Suppressor macrophage (primary cell): ENCODE results near the gene GALNT18.
"Not testable (repeated sequence)": the region's sequence is repeated elsewhere in the genome, so short reads cannot be mapped to it uniquely, and the experiment has no call there.

Source experiments
- DNase-seq, 4 experiments: peaks; one replicate each; pipeline ENCODE4 v3.0.0-alpha.2; 2020 to 2022

GALNT18 gene

DNA sequence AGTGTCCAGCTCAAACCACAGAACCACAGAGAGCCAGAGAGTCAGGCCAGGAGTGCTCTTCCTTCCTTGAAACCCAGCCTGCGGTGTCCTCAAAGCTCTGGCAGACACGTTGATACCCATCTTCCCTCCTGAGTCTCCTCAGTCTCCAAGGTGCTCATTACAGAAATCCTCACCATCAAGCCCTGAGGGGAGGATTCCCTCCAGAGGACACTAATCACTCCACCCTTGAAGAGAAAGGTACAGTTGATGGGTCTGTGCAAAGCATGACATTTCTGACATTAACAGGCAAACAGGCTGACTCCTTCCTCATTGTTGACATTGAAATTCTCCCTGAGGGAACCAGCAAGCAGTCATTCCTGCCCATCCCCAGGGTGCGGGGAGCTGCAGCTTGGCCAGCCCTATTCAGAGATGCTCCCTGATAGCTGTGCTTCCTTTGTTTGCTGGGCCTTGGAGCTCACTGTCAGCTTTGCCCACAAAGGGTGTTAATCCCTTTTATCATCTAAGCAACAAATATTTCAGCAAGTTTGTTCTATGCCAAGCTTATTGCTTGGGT lies 167.1 kb downstream of the GALNT18 start:
- no peak for DNase-seq

- no peak for DNase-seq
Observed at GRCh38 chr11:11451501-11452005, 170.3 kb downstream of the GALNT18 start.

DNA sequence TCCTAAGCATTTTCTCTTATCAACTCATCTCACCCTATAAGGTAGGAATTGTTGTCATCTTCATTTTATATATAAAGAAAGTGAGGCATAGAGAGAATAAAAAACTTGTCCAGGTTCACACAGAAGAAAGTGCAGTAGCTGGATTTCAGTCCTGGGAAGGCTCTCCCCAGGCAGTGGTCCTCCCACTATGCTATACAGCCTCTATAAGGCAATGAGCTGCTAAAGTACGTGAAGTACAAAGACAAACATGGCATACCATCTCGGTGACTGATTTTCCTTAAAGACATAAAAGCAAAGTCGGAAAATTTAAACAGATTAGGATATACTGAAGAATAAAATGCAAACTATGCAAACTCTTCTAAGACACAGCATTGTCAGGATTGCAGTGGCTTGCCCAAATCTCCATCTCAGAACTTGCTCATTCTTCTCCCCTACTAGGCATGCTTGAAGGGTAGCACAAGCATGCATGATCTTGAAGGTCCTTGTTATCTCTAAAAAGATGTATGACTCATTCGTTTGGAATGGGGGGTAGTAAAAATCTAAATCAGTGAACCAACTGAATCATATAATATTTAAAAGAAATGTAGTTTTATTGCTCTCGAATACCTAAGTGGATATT lies 171.0 kb downstream of the GALNT18 start:
- DNase-seq, result no peak

- DNase-seq, result no peak
Observed at GRCh38 chr11:11449327-11449726, 172.5 kb downstream of the GALNT18 start.

GRCh38 chr11:11448626-11449025 lies 173.2 kb downstream of the GALNT18 start:
- DNase-seq, result no peak

- not testable (repeated sequence) for DNase-seq
Observed at GRCh38 chr11:11447601-11448000, 174.2 kb downstream of the GALNT18 start.

DNA sequence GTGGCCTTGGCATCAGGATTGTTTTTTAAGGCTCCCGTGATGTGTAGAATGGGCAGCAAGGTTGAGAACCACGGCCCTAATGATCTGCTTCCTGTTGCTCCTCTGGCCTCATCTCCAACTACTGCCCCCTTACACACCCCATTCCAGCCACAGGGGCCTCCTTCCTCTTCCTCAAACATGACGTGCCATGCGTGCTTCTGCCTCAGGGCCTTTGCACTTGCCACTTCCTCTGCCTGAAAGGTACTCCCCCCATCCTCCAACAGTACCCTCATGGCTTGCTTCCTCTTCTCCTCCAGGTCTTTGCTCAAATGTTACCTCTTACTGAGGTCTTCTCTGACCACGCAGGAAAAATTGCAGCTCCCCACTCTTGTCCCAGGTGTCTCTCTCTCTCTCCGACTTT lies 174.8 kb downstream of the GALNT18 start:
- peak; percentile 3 to 22 (median 19) for DNase-seq

- no peak for DNase-seq
Observed at GRCh38 chr11:11446564-11446963, 175.2 kb downstream of the GALNT18 start.

GRCh38 chr11:11445441-11446185 lies 176.2 kb downstream of the GALNT18 start:
- no peak for DNase-seq

DNA sequence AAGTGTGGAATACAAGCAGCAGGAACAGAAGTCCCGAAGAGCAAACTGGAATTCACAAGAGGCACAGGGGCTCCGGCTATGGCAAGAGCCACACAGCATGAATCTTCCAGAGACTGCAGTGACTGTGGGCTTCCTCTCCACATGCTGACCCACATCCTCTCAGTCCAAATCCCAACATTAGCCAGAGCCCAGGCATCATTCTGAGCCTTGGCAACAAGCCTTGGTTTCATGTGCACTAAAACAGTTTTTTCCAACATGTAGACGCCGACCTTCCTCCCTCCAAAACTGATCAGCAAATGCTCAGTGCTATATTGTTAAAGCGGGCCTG lies 177.0 kb downstream of the GALNT18 start:
- DNase-seq, result no peak

- no peak for DNase-seq
Observed at GRCh38 chr11:11444027-11444803, 177.6 kb downstream of the GALNT18 start.

DNA sequence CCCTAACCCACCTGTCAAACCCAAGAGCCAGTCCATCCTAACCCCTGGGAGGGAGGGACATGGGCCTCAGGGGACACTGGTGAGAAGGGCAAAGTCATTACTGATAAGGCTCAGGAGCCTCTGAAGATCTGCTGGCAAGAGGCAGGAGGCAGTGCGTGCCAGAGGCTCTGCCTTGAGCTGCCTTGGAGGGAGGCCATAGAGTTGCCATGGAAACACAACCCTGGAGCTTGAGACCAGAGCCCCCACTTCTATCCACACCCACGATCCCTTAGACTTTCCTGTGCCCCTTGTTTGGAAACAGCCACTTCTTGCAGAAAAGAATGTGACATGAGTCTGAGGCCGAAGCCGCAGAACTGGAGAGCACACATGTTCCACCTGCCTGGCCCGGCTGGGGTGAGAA lies 179.0 kb downstream of the GALNT18 start:
- DNase-seq, result no peak

GRCh38 chr11:11441516-11441915 lies 180.3 kb downstream of the GALNT18 start:
- DNase-seq, result no peak

GRCh38 chr11:11441091-11441490 lies 180.7 kb downstream of the GALNT18 start:
- DNase-seq, result no peak

- DNase-seq, result no peak
Observed at GRCh38 chr11:11440144-11440543, 181.7 kb downstream of the GALNT18 start.

- no peak for DNase-seq
Observed at GRCh38 chr11:11439591-11439990, 182.2 kb downstream of the GALNT18 start.

DNA sequence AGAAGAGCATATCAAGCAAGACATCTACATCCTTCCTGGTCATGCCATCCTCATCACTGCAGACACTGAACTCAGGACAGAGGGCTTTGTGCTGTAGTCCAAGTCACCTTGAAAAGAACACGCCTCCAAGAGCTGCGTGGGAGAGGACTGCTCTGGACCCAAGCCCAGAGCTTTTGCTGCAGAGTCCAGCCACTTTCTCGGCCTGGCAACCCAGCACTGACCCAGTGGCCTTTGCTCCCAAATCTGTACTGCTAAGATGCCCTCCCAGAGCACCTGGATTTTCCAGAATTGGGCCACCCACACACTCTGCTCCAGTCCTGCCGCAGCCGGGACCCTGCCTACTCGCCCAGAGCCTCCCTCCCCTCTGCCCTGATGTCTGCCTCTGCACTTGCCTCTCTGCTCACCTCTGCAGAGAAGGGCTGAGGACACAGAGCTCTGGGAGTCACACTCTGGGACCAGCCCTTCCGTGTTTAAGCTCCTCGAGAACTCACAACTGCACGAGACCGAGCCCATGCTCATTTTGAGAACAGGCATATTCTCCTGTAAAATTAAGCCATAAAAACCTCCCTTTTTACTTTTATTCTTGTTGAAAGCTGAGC lies 185.0 kb downstream of the GALNT18 start:
- no peak for DNase-seq

GRCh38 chr11:11435635-11436034 lies 186.2 kb downstream of the GALNT18 start:
- DNase-seq, result no peak

- no peak for DNase-seq
Observed at GRCh38 chr11:11433960-11434359, 187.8 kb downstream of the GALNT18 start.

DNA sequence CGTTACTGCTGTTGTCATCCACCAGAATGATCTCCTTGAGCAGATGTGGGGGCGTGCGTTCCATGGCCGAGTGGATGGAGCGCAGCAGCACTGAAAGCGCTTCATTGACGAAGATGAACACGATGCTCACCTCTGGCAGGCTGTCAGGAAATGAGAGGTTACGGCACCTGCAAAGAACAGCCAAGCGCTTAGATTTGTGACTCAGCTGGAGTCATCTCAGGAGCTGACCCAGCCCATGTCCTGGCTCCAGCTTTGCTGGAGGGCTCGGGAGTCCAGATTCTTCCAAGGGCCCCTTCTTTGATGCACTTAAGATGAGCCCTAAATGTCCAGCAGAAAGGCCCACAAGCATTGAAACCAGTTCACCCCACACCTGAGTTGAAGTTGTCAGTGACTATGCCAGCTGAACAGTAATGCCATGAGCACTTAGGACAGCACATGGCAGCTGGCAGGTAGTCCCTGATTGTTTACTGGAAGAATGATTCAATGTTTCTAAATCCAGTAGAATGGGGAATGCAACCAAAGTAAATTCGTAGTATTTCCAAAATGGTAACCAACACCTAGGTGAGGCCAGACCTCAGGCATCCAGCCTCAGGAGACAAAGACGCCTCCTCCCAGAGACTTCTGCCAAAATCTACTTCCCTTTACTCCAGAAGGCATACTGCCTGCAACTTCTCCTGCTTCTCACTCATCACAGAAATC lies 189.0 kb downstream of the GALNT18 start:
- no peak for DNase-seq

- DNase-seq, result no peak
Observed at GRCh38 chr11:11430431-11430830, 191.4 kb downstream of the GALNT18 start.

GRCh38 chr11:11428714-11429113 lies 193.1 kb downstream of the GALNT18 start:
- DNase-seq, result no peak
